HPDE6-E6E7 (cell line): ENCODE data around the gene TRPM8.

Source experiments
- DNase-seq: peaks from one replicate; pipeline ENCODE4 v3.0.0; 2011; ENCODE audit warnings: missing footprints; ENCODE audit errors: extremely low spot score

Gene TRPM8

DNA sequence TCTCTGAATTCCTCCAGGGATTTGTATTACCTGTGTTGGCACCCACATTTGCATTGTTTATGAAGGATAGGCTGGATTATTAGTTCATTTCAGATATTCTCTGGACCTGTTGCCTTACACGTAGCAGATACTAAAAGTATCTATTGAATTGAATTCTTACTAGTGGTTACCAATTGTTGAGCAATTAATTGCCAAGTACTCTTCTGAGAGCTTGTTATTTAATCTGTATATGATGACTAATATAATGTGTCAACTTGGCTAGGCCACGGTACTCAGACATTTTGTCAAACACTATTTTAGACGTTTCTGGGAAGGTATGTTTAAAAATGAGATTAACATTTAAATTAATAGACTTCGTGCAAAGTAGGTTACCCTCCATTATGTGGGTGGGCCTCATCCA, 130.9 kb downstream of the TRPM8 start:
- no peak for DNase-seq

DNA sequence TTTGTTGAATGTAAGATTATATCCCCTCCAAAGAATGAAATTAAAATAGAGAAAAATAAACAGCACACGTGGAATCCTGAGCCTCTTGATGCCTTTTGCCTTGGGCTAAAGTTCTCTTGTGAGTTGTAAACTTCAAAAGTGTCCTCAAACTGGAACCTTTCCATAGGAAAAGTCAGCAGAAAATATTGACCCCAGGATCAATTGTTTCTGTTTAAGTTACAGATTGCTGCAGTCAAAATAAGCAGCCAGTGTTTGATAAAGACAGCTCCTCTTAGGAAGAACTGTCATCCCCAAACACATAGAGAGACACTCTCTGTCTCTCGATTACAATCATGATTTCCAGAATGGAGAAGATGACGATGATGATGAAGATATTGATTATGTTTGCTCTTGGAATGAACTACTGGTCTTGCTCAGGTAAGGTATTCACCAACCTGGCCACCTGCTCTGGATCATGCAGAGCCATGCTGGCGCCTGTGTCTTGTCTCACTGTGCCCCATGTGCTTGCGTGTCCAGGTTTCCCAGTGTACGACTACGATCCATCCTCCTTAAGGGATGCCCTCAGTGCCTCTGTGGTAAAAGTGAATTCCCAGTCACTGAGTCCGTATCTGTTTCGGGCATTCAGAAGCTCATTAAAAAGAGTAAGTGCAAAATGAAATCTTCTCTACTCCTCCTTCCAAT, 133.4 kb downstream of the TRPM8 start, which contains the start of gene SPP2:
SPP2 (plus strand) TSS at position 248 of the 681 bp plus-strand sequence; CDS start at position 333, 85 bp downstream.
- no peak for DNase-seq

DNA sequence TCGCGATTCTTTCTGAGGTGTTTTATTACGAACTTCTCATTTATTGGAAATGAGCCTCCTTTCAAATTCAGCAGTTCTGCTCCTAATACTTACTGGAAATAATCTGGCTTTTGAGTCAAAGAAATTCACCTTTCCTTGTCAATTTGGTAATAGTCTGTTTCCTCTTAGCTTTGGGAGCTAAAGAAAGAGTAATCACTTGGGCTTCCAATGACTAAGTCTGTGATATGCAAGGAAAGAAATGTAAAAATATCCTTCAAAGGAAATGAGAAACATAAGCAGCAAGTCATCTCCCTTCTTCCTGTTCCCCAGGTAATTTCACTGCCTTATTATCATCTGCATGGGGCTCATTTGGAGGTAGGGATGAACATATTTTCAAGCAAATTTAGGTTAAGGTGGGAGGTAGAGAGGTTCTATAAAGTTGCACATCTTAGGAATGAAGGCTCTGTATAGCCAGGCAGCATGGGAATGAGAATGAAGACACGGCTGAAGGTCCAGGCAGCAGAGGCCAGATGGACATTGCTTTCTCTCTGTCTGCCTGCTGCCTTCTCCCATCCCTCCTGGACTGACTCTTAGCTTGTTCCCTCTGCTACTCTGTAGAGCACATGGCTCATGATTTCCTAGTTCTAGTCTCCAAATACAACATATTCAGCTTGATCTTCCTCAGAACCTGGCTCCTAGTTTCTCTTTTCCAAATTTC, 134.3 kb downstream of the TRPM8 start:
- no peak for DNase-seq

DNA sequence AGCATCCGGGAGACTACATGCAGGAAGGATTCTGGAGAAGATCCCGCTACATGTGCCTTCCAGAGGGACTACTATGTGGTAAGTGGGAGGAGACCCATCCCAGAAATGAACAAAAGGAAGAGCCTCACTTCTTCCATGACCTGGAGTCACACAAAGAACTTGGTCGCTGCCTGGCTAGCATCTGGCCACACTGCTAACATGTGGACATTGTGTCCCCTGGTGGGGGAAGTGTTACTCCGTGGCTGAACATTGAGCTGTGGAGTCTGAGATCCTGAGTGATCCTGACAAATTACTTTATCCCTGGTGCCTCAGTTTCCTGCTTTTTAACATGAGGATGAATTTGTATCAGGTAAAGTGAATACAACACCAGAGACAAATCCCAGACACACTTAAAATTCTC, 141.7 kb downstream of the TRPM8 start:
- no peak for DNase-seq

DNA sequence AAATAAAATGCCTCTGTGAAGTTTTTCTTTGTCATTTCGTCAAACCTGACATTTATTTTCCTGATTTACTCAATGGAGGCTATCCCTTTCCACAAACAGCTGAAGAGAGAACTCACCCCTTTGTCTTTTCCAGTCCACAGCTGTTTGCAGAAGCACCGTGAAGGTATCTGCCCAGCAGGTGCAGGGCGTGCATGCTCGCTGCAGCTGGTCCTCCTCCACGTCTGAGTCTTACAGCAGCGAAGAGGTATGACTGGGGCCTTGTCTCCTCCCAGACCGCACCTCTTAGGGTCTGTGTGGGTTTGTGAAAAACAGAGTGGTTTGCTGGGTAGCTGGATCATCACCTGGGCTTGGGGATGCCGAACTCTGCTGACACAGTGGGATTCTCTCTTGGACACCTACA, 143.1 kb downstream of the TRPM8 start:
- DNase-seq = no peak

DNA sequence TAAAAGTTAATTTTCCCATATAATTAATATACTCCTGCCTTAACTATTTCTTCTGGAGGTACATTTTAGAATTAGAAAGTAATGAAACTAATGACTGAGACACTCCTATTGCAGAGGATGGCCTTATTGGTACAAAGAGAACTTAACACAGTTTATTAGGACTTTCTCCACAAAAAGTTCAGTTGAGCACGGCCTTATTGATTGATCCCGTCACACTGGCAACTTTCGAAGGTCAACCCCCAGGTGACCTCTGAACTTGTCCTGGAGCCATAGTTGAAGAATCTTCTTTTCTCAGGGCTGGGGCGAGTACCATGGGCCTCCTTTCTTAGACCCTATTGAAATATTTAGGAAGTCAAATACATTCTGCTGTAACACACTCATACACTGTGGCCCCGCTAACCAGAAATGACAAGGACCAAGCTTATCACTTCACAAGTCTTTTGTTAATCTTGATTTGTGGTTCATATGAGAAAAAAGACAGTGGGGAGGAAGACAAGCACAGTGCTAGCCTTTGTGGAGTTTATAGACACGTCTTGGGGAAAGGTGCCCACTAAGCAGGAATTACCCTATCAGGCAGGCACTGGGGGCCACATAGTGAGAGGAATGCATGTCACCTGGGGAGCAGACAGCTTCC, 144.6 kb downstream of the TRPM8 start:
- DNase-seq = no peak

DNA sequence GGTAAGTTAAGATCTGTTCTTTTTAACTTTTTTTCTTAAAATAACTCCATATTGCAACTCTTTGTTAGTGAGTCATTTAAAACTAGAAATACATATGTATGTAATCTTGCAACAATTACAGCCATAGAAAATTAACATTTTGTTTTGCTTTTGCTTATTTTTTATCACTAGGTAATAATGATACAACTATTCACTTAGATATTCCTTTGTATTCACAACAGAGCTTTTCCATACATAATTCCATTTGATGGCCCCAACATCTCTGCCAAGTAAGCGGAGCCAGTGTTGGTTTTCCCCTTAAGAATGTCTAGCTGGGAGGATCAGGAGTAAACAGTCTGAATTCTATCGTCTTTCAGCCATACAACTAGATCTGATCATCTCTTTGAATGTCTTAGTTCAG, 149.4 kb downstream of the TRPM8 start:
- DNase-seq = no peak
